Adrenal gland (tissue), 5 donors: Measurements from ENCODE around the gene MOB3C.

ENCODE experiments used
- POLR2A ChIP-seq, 2 donors: fragments of 450-650 bp; IDR thresholded peaks; one replicate each; pipeline ENCODE4 v1.6.1; 2017; ENCODE audit warnings: antibody characterized with exemption in 2 of 2, mild to moderate bottlenecking in 2 of 2, moderate library complexity in 1 of 2
- TF ChIP-seq, protein P1 (sequence below), 6 experiments: fragments of 450-650 bp in 4 of 6; fragments of 200-600 bp in 2 of 6; sonication (generic) in 1 of 6; IDR thresholded peaks; 1 replicate in 5 of 6; 2 replicates in 1 of 6; pipeline versions ENCODE4 v1.5.1 to v1.8.0; 2016 to 2021; ENCODE audit warnings: antibody characterized with exemption in 6 of 6, mild to moderate bottlenecking in 2 of 6, moderate library complexity in 1 of 6
- donor health status: DM: no; HTN: no; CAD: no.

DNA sequence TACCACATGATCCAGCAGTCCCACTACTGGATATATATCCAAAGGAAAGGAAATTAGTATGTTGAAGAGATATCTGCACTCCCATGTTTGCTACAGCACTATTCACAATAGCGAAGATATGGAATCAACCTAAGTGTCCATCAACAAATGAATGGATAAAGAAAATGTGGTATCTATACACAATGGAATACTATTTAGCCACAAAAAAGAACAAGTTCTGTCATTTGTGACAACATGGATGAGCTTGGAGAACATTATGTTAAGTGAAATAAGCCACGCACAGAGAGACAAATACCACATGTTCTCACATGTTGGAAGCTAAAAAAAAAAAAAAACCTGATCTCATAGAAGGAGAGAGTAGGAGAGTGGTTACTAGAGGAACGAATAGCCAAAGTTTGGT lies 33.9 kb upstream of the MOB3C start:
- TF ChIP-seq POLR2A (IDR thresholded peaks at IDR 0.05), result no peak
- TF ChIP-seq, protein P1, sequence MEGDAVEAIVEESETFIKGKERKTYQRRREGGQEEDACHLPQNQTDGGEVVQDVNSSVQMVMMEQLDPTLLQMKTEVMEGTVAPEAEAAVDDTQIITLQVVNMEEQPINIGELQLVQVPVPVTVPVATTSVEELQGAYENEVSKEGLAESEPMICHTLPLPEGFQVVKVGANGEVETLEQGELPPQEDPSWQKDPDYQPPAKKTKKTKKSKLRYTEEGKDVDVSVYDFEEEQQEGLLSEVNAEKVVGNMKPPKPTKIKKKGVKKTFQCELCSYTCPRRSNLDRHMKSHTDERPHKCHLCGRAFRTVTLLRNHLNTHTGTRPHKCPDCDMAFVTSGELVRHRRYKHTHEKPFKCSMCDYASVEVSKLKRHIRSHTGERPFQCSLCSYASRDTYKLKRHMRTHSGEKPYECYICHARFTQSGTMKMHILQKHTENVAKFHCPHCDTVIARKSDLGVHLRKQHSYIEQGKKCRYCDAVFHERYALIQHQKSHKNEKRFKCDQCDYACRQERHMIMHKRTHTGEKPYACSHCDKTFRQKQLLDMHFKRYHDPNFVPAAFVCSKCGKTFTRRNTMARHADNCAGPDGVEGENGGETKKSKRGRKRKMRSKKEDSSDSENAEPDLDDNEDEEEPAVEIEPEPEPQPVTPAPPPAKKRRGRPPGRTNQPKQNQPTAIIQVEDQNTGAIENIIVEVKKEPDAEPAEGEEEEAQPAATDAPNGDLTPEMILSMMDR (IDR thresholded peaks at IDR 0.05), result no peak
